Measurements from ENCODE around the gene ELFN1.

Gene ELFN1

DNA sequence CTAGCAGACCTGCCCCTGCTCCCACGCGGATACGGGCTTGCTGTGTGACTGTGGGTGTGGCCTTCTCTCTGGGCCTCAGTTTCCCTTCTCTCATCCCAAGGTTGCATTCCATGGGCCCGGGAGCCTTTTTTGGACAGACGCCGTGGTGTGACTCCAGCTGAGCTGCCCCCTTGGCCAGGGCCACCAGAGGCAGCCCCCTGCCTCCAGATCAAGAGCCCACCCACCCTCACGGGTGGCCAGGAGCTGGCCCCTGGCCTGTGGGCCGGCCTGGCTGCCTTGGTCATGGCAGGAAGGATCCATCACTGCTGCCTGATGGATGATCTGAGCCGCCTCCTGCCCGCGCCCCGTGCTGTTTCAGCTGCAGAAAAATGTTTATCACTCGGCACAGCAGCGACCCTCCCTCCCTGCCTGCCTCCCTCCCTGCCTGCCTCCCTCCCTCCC is 27.8 kb upstream of the ELFN1 start:
- no peak for DNase-seq (ENCODE audit: low read depth in 2 of 2)

GRCh38 chr7:1643270-1644092 is 26.6 kb upstream of the ELFN1 start:
- DNase-seq (ENCODE audit: low read depth in 2 of 2), result no peak

GRCh38 chr7:1644341-1645070 is 25.6 kb upstream of the ELFN1 start:
- no peak for DNase-seq (ENCODE audit: low read depth in 2 of 2)

- DNase-seq (ENCODE audit: low read depth in 2 of 2), result no peak
Measured at GRCh38 chr7:1645071-1645409, 25.0 kb upstream of the ELFN1 start.

GRCh38 chr7:1645476-1645875 is 24.6 kb upstream of the ELFN1 start:
- no peak for DNase-seq (ENCODE audit: low read depth in 2 of 2)

GRCh38 chr7:1646391-1646790 is 23.7 kb upstream of the ELFN1 start:
- DNase-seq (ENCODE audit: low read depth in 2 of 2), result no peak

DNA sequence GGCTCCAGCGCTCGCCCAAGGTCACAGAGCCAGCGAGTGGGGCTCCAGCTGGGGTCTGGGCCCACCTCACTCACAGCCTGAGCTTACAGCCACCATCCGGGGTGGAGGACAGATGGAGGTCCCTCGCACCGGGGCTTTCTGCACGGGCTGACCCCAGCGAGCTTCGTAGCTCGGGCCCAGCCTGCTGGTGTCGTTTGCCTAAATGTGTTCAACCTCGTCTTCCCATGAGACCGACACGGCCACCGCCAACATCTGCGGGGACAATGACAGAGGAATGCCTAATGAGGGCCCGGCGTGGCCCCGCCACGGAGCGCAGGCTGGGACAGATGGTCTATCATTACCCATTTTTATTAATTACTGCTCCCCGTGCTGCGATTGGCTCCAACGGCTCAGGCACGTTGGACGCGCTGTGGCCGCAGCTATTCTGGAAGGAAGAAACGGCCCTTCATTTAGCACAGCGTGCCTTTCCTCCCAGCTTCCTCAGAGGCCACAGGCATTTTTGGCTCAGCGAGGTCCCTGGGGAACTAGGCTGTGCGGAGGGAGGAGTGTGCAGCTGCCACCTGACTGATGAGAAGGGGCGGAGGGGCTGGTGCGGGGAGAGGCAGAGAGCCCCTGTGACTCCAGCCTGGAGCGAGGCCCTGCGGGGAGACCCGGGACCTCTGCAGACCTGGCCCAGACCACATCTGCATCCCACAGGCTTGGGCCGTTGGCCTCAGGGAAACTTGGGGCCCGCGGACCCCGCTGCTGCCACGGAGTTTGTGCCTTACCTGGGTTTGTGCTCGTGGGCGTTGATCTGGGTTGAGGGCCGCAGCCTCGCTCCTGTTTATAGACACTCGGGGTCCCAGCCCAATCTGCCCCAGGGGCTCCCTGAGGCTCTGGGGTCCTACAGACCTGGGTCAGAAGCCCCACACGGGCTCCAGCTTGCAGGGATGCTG is 22.9 kb upstream of the ELFN1 start:
- DNase-seq (ENCODE audit: low read depth in 2 of 2), result no peak

- DNase-seq (ENCODE audit: low read depth in 2 of 2), result no peak
Measured at GRCh38 chr7:1647961-1648672, 22.0 kb upstream of the ELFN1 start.

GRCh38 chr7:1649751-1650326 is 20.2 kb upstream of the ELFN1 start:
- no peak for DNase-seq (ENCODE audit: low read depth in 2 of 2)

DNA sequence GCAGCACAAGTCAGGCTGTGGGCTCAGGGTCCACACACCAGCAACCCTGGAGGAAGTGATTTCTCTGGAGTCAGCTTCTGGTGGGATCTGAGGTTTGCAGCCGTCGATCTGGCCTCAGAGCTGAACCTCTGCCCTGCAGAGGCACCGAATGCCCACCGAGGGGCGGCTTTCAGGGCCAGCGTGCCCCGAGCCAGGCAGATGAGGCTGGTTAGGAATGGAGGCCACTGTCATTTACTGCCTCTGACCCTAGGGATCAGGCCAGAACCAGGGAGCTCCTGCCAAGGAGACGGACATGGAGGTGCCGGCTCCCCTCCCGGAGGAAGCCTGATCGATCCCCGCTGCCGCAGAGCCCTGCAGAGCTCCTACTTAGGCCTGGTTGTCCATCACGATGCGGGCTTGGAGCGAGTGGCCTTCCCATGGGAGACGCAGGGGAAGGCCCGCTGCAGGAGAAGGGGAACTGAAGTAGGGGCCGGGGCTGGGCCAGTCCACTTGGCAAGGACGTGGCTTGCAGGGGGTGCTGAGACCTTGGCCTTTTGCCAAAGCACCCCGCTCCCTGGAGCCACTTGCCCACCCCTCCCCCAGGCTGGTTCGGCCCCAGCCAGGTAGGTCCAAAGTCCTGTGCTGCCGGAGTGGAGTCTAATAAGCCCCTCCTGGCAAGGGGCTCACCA is 19.6 kb upstream of the ELFN1 start:
- DNase-seq (ENCODE audit: low read depth in 2 of 2), result no peak

DNA sequence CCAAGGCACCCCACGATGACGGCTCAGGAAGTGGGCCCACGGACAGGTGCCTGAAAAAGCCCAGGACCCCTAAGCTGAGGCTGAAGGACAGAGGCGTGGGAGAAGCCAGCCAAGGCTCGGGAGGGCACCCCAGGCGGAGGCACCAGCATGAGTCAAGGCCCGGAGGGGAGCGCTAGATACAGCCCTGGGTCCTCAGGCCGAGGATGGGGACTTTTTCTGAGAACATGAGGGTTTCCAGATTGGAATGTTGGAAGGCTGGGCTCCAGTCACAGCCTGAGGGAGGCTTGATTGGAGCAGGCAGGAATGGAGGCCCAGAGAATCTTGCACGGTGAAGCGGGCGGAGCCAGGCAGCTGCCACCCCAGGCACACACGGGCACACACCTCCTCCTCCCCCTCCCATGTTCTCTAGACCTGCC is 19.0 kb upstream of the ELFN1 start:
- DNase-seq (ENCODE audit: low read depth in 2 of 2), result no peak

GRCh38 chr7:1651891-1652290 is 18.2 kb upstream of the ELFN1 start:
- DNase-seq (ENCODE audit: low read depth in 2 of 2), result no peak

DNA sequence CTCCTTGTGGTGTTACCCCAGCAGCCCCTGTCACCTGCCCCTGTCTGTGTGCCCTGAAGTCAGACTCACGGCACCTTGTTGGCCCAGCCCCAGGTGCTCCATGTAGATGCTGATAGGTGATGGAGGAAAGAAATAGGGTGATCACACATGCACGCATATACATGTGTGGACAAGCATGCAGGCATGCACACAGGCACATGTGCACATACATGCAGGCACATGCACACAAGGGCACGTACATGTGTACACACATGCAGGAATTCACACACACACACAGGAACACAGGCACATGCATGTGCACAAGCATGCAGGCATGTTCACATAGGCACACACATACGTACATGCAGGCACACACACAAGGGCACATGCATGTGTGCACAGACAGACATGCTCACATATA is 16.6 kb upstream of the ELFN1 start:
- DNase-seq (ENCODE audit: low read depth in 2 of 2), result no peak

DNA sequence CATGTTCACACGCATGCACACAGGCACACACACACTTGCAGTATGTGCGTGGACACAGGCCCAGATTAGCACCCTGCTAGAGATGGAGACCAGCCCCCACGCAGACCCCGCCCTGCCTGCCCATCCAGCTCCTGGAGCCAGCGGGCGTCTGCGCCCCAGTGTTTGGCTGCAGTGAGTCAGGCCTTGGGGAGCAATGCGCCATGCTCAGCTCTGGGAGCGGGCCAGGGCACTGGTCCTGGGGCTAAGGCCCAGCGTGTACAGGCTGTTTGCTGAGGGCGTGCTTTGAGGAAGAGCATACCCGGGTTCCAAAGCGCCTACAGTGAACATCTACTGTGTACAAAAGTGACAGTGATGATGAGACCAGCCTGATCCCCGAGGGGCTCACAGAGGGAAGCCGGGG is 16.0 kb upstream of the ELFN1 start:
- DNase-seq (ENCODE audit: low read depth in 2 of 2), result no peak

DNA sequence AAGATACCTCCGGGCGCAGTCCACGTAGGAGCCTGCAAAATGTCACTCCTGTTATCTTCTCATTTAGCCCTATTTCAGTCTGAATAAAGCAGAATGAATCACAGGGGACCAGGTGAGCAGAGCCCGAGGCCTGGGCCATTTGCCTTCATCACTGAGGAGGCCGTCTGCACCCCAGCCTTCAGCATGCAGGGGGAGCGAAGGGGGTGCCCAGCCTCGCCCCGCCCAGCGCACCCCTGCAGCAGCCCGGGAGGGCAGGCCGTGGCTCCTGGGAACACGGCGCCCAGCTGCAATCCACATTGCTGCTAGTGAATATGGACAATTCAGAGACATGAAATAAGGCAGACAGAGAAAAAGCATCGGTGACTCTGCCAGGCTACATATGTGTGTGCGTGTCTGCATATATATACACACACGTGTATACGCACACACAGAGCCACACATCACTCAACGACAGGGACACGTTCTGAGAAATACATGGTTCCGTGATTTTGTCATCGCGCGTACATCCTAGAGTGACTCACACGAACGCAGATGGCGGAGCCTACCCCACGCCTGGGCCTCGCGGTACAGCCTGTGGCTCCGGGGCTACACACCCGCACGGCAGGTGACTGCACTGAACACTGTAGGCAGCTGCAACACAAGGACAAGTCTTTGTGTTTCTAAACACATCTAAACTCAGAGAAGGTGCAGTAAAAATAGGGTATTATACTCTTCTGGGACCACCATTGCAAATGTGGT is 15.2 kb upstream of the ELFN1 start:
- DNase-seq (ENCODE audit: low read depth in 2 of 2), result no peak

DNA sequence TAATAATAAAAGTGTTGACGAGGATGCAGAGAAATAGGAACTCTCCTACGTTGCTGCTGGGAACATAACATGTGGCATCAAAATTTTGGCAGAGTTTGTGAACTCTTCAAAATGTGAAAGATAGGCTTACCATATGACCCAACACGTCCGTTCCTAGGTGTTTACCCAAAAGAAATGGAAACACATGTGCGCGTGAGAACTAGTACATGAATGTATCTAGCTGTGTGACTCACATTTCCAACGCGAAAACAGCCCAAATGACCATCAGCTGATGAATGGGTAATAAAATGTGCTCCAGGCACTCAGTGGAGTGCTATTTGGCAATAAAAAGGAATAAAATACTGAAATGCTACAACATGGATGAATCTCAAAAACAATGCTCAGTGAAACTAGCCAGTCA is 10.4 kb upstream of the ELFN1 start:
- no peak for DNase-seq (ENCODE audit: low read depth in 2 of 2)

- DNase-seq (ENCODE audit: low read depth in 2 of 2), result no peak
Measured at GRCh38 chr7:1661461-1661860, 8.6 kb upstream of the ELFN1 start.

- DNase-seq (ENCODE audit: low read depth in 2 of 2), result no peak
Measured at GRCh38 chr7:1662101-1662500, 8.0 kb upstream of the ELFN1 start.

DNA sequence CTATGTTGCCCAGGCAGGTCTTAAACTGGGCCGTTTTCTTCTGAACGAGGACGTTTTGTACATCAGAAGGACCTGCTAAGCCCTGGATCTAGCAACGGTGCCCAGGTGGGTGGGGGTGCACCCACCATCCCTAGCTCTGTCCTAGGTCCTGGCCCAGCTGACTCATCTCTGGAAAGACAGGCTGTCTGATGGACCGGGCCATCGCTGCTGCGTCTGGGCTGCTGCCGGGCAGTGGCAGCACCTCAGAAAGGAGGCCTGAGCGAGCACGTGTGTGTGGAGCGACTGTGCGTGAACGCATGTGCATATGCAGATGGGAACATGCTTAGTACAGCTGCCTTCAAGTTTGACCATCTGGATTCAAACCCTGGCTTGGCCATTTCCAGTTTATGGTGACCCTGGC is 7.3 kb upstream of the ELFN1 start:
- DNase-seq (ENCODE audit: low read depth in 2 of 2), result no peak

DNA sequence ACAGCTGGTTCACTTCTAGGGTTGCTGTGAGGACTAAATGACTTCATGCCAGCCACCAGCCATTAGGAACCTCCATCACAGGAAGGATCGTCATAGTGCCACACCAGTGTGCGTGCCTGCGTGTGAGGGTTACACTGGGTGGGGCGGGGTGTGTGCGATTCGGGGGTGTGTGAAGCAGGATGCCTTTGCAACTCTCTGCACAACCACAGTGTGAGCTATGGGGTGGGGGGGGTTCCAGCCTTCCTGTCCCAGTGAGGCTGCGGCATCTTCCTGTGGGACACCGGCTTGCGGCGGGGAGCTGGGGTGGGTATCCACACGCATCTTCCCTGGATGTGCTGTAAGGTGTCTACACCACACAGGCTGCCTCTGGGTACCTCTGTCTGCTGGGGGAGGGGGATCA is 6.9 kb upstream of the ELFN1 start:
- no peak for DNase-seq (ENCODE audit: low read depth in 2 of 2)

Measured in activated CD8-positive, alpha-beta memory T cell treated with anti-CD3 and anti-CD28 coated beads for 4 hours (primary cell).